Stimulated activated CD8-positive, alpha-beta memory T cell treated with anti-CD3 and anti-CD28 coated beads, Interleukin-4, amount 100 ng/mL, for 1 hour (primary cell): ENCODE measurements around the gene CCDC69.
"Not testable (repeated sequence)": the region's sequence is repeated elsewhere in the genome, so short reads cannot be mapped to it uniquely, and the experiment has no call there.

ENCODE experiments used
- DNase-seq, 2 donors: peaks; one replicate each; pipeline ENCODE4 v3.0.0-alpha.2; 2020; ENCODE audit warnings: low read depth in 2 of 2, low spot score in 1 of 2

Gene CCDC69

GRCh38 chr5:151248651-151249050, 24.8 kb upstream of the CCDC69 start:
- DNase-seq, result no peak

- no peak for DNase-seq
Measured at GRCh38 chr5:151245680-151246219, 21.9 kb upstream of the CCDC69 start.

GRCh38 chr5:151244206-151244605, 20.3 kb upstream of the CCDC69 start:
- no peak for DNase-seq

- no peak for DNase-seq
Measured at GRCh38 chr5:151243564-151243963, 19.7 kb upstream of the CCDC69 start.

GRCh38 chr5:151243127-151243526, 19.2 kb upstream of the CCDC69 start:
- no peak for DNase-seq

GRCh38 chr5:151240924-151241635, 17.2 kb upstream of the CCDC69 start:
- DNase-seq, result no peak

GRCh38 chr5:151240268-151240835, 16.5 kb upstream of the CCDC69 start:
- DNase-seq, result not testable (repeated sequence)

- peak; percentile 25 to 29 for DNase-seq
Measured at GRCh38 chr5:151239237-151239861, 15.5 kb upstream of the CCDC69 start.

GRCh38 chr5:151238303-151238741, 14.4 kb upstream of the CCDC69 start:
- no peak for DNase-seq

- DNase-seq, result no peak
Measured at GRCh38 chr5:151237685-151238084, 13.8 kb upstream of the CCDC69 start.

GRCh38 chr5:151236888-151237287, 13.0 kb upstream of the CCDC69 start:
- no peak for DNase-seq

- DNase-seq, result not testable (repeated sequence)
Measured at GRCh38 chr5:151235239-151235571, 11.3 kb upstream of the CCDC69 start.

- DNase-seq, result no peak
Measured at GRCh38 chr5:151234476-151235238, 10.8 kb upstream of the CCDC69 start.

GRCh38 chr5:151233616-151234085, 9.8 kb upstream of the CCDC69 start:
- DNase-seq, result no peak

GRCh38 chr5:151231359-151231758, 7.5 kb upstream of the CCDC69 start:
- DNase-seq, result no peak

- no peak for DNase-seq
Measured at GRCh38 chr5:151230048-151230680, 6.3 kb upstream of the CCDC69 start.

GRCh38 chr5:151228986-151229385, 5.1 kb upstream of the CCDC69 start:
- no peak for DNase-seq

GRCh38 chr5:151227918-151228447, 4.1 kb upstream of the CCDC69 start:
- no peak for DNase-seq

GRCh38 chr5:151225475-151225874, 1.6 kb upstream of the CCDC69 start:
- no peak for DNase-seq

- no peak for DNase-seq
Measured at GRCh38 chr5:151225071-151225470, 1.2 kb upstream of the CCDC69 start.

- DNase-seq, result no peak
Measured at GRCh38 chr5:151224372-151224771, 480 bp upstream of the CCDC69 start.
